BLaER1 treated with 17β-estradiol and CSF1 and Interleukin-3, amounts not matched to agents 10 nM and 100 nM (cell line): ENCODE measurements around the gene PHF10.

Experiments used
- H3K27ac ChIP-seq, 11 experiments: shearing (Covaris generic); formaldehyde crosslinking; 2 replicates each; pipeline ENCODE4 v1.8.1; 2022
- H3K27me3 ChIP-seq, 11 experiments: shearing (Covaris generic); formaldehyde crosslinking; 2 replicates each; pipeline ENCODE4 v1.8.1; 2022
- H3K36me3 ChIP-seq, 11 experiments: shearing (Covaris generic); formaldehyde crosslinking; 2 replicates each; pipeline ENCODE4 v1.8.1; 2022
- H3K4me1 ChIP-seq, 10 experiments: shearing (Covaris generic); formaldehyde crosslinking; 2 replicates each; pipeline ENCODE4 v1.8.1; 2022
- H3K4me2 ChIP-seq, 11 experiments: shearing (Covaris generic); formaldehyde crosslinking; 2 replicates each; pipeline ENCODE4 v1.8.1; 2022
- H3K4me3 ChIP-seq, 10 experiments: shearing (Covaris generic); formaldehyde crosslinking; 2 replicates each; pipeline ENCODE4 v1.8.1; 2022
- H3K9ac ChIP-seq, 11 experiments: shearing (Covaris generic); formaldehyde crosslinking; 2 replicates each; pipeline ENCODE4 v1.8.1; 2022
- H3K9me3 ChIP-seq, 11 experiments: shearing (Covaris generic); formaldehyde crosslinking; replicated peaks in 1 of 11; 2 replicates each; pipeline ENCODE4 v1.8.1; 2022
- H4K20me1 ChIP-seq, 11 experiments: shearing (Covaris generic); formaldehyde crosslinking; 2 replicates each; pipeline ENCODE4 v1.8.1; 2022
- Cebpa-rat ChIP-seq, 11 experiments: shearing (Covaris generic); IDR thresholded peaks; 2 replicates each; pipeline ENCODE4 v1.8.1; 2022

Gene PHF10

GRCh38 chr6:169677096-169677495 is 47.2 kb downstream of the PHF10 start:
- Histone ChIP-seq H3K27ac (no peak overlapping the region), H3K4me3 (no peak overlapping the region), H3K36me3 (peaks cover 28 to 68% (median 53%) of the 10 kb centered on the region in 11 experiments), H3K27me3 (no peaks in the 10 kb centered on the region), H3K9me3 (peaks cover 10 to 20% (median 15%) of the 10 kb centered on the region in 11 experiments; a peak in 21 of 22 replicates), H3K9ac (no peak overlapping the region), H3K4me2 (no peak overlapping the region), H3K4me1 (no peaks in the 10 kb centered on the region), H4K20me1 (peaks cover 0 to 4% (median 0%) of the 10 kb centered on the region in 11 experiments; a peak in 1 of 22 replicates)
- TF ChIP-seq Cebpa-rat (IDR thresholded peaks at IDR 0.05), result no peak

- Histone ChIP-seq H3K9me3 (no peaks in the 10 kb centered on the region; a peak in 1 of 22 replicates), H4K20me1 (peaks cover 0 to 4% (median 0%) of the 10 kb centered on the region in 11 experiments; a peak in 1 of 22 replicates), H3K36me3 (peaks cover 17 to 64% (median 47%) of the 10 kb centered on the region in 11 experiments), H3K4me2 (no peak overlapping the region), H3K27me3 (no peaks in the 10 kb centered on the region), H3K9ac (no peak overlapping the region), H3K27ac (no peak overlapping the region), H3K4me1 (peaks cover 5 to 12% (median 11%) of the 10 kb centered on the region in 10 experiments), H3K4me3 (no peak overlapping the region)
- no peak for TF ChIP-seq Cebpa-rat (IDR thresholded peaks at IDR 0.05)
These were observed 49.3 kb downstream of the PHF10 start for GRCh38 chr6:169675011-169675410.

- Histone ChIP-seq H3K36me3 (peaks cover 23 to 61% (median 47%) of the 10 kb centered on the region in 11 experiments), H3K4me3 (no peak overlapping the region), H4K20me1 (0 out of 22 replicates have a peak, but pooled peaks cover 0 to under 1% (median 0%) of the 10 kb centered on the region in 11 experiments), H3K4me1 (peaks cover 11 to 24% (median 21%) of the 10 kb centered on the region in 10 experiments), H3K27me3 (no peaks in the 10 kb centered on the region), H3K4me2 (no peak overlapping the region), H3K9ac (no peak overlapping the region), H3K27ac (no peak overlapping the region), H3K9me3 (no peaks in the 10 kb centered on the region; a peak in 1 of 22 replicates)
- no peak for TF ChIP-seq Cebpa-rat (IDR thresholded peaks at IDR 0.05)
These were observed 52.7 kb downstream of the PHF10 start for GRCh38 chr6:169671563-169671962.

- Histone ChIP-seq H4K20me1 (0 out of 22 replicates have a peak, but pooled peaks cover 0 to 3% (median 0%) of the 10 kb centered on the region in 11 experiments), H3K36me3 (peaks cover 35 to 70% (median 54%) of the 10 kb centered on the region in 11 experiments; a peak in 21 of 22 replicates), H3K9ac (peak overlapping the region in 3 of 11 experiments; percentile 10 to 41 (median 13); a peak in 1 of 22 replicates), H3K27ac (peak overlapping the region in 9 of 11 experiments; percentile 30 to 73 (median 53); a peak in 16 of 22 replicates), H3K27me3 (no peaks in the 10 kb centered on the region), H3K4me3 (no peak overlapping the region), H3K4me2 (peak overlapping the region; percentile 21 to 73 (median 61)), H3K4me1 (peaks cover 11 to 24% (median 21%) of the 10 kb centered on the region in 10 experiments), H3K9me3 (no peaks in the 10 kb centered on the region; a peak in 1 of 22 replicates)
- TF ChIP-seq Cebpa-rat (IDR thresholded peaks at IDR 0.05), result no peak
These were observed 54.4 kb downstream of the PHF10 start for GRCh38 chr6:169669889-169670288.

GRCh38 chr6:169669147-169669546 is 55.2 kb downstream of the PHF10 start:
- Histone ChIP-seq H3K4me3 (no peak overlapping the region), H3K4me2 (peak overlapping the region in 9 of 11 experiments; percentile 30 to 73 (median 68); a peak in 15 of 22 replicates), H3K36me3 (peaks cover 40 to 73% (median 57%) of the 10 kb centered on the region in 11 experiments), H3K27ac (peak overlapping the region in 9 of 11 experiments; percentile 30 to 73 (median 53); a peak in 14 of 22 replicates), H3K9ac (no peak overlapping the region), H3K27me3 (no peaks in the 10 kb centered on the region), H3K9me3 (no peaks in the 10 kb centered on the region), H3K4me1 (peaks cover 11 to 24% (median 21%) of the 10 kb centered on the region in 10 experiments), H4K20me1 (0 out of 22 replicates have a peak, but pooled peaks cover 0 to 3% (median 0%) of the 10 kb centered on the region in 11 experiments)
- no peak for TF ChIP-seq Cebpa-rat (IDR thresholded peaks at IDR 0.05)

- peaks cover 11 to 24% (median 21%) of the 10 kb centered on the region in 10 experiments for H3K4me1 ChIP-seq
- no peak overlapping the region for H3K4me3 ChIP-seq
- no peak overlapping the region for H3K27ac ChIP-seq
- 0 out of 22 replicates have a peak, but pooled peaks cover 0 to 3% (median 0%) of the 10 kb centered on the region in 11 experiments for H4K20me1 ChIP-seq
- H3K36me3 ChIP-seq, result peaks cover 48 to 81% (median 65%) of the 10 kb centered on the region in 11 experiments
- no peaks in the 10 kb centered on the region for H3K9me3 ChIP-seq
- no peak overlapping the region for H3K4me2 ChIP-seq
- no peak overlapping the region for H3K9ac ChIP-seq
- H3K27me3 ChIP-seq, result no peaks in the 10 kb centered on the region
- TF ChIP-seq Cebpa-rat (IDR thresholded peaks at IDR 0.05), result no peak
These were observed 56.0 kb downstream of the PHF10 start for GRCh38 chr6:169668203-169668847.

- Histone ChIP-seq H3K4me1 (peaks cover 11 to 24% (median 21%) of the 10 kb centered on the region in 10 experiments), H3K9me3 (no peaks in the 10 kb centered on the region), H3K4me2 (no peak overlapping the region), H3K9ac (no peak overlapping the region), H4K20me1 (0 out of 22 replicates have a peak, but pooled peaks cover 0 to 3% (median 0%) of the 10 kb centered on the region in 11 experiments), H3K4me3 (no peak overlapping the region), H3K27ac (no peak overlapping the region), H3K27me3 (no peaks in the 10 kb centered on the region), H3K36me3 (peaks cover 48 to 87% (median 67%) of the 10 kb centered on the region in 11 experiments)
- TF ChIP-seq Cebpa-rat (IDR thresholded peaks at IDR 0.05), result no peak
These were observed 56.6 kb downstream of the PHF10 start for GRCh38 chr6:169667716-169668115.

- H4K20me1 ChIP-seq, result 0 out of 22 replicates have a peak, but pooled peaks cover 0 to 3% (median 0%) of the 10 kb centered on the region in 11 experiments
- peaks cover 44 to 91% (median 59%) of the 10 kb centered on the region in 11 experiments for H3K36me3 ChIP-seq
- H3K4me3 ChIP-seq, result no peak overlapping the region
- H3K27me3 ChIP-seq, result no peaks in the 10 kb centered on the region
- TF ChIP-seq Cebpa-rat (IDR thresholded peaks at IDR 0.05), result no peak
- H3K4me2 ChIP-seq, result no peak overlapping the region
- peaks cover 11 to 24% (median 21%) of the 10 kb centered on the region in 10 experiments for H3K4me1 ChIP-seq
- no peak overlapping the region for H3K27ac ChIP-seq
- no peak overlapping the region for H3K9ac ChIP-seq
- H3K9me3 ChIP-seq, result no peaks in the 10 kb centered on the region
These were observed 57.9 kb downstream of the PHF10 start for GRCh38 chr6:169666441-169666840.

- Histone ChIP-seq H4K20me1 (peaks cover 0 to 3% (median 0%) of the 10 kb centered on the region in 11 experiments; a peak in 1 of 22 replicates), H3K4me3 (no peak overlapping the region), H3K27ac (no peak overlapping the region), H3K4me1 (peaks cover 8 to 15% (median 13%) of the 10 kb centered on the region in 10 experiments), H3K27me3 (no peaks in the 10 kb centered on the region), H3K9ac (no peak overlapping the region), H3K4me2 (no peak overlapping the region), H3K9me3 (no peaks in the 10 kb centered on the region), H3K36me3 (peaks cover 44 to 91% (median 59%) of the 10 kb centered on the region in 11 experiments)
- TF ChIP-seq Cebpa-rat (IDR thresholded peaks at IDR 0.05), result no peak
These were observed 59.0 kb downstream of the PHF10 start for GRCh38 chr6:169665289-169665688.
